Measurements from ENCODE around the gene NTNG2. TPM values are rescaled to one million over a fixed set of nuclear protein-coding genes. Genes with fewer than 3 reads are reported as not detected.

The NTNG2 gene
- total RNA-seq, 1 donor from 2014 or later, result under 0.01 TPM

GRCh38 chr9:132124800-132125199 is 37.1 kb upstream of the NTNG2 start:
- Histone ChIP-seq H3K36me3 (ENCODE audit: control insufficient read depth, insufficient read depth, low read length) (no peaks in the 10 kb centered on the region), H3K27me3 (ENCODE audit: control insufficient read depth, insufficient read depth, low read length) (peaks cover 5% of the 10 kb centered on the region), H3K4me3 (ENCODE audit: low read depth, low read length) (no peak overlapping the region)
- FAIRE-seq (no peak), DNase-seq (ENCODE audit: low read depth) (no peak)
- TF ChIP-seq CTCF (IDR thresholded peaks at IDR 0.05; ENCODE audit: insufficient read depth, low read length, severe bottlenecking), result no peak

- Histone ChIP-seq H3K27me3 (ENCODE audit: control insufficient read depth, insufficient read depth, low read length) (peaks cover 5% of the 10 kb centered on the region), H3K4me3 (ENCODE audit: low read depth, low read length) (no peak overlapping the region), H3K36me3 (ENCODE audit: control insufficient read depth, insufficient read depth, low read length) (no peaks in the 10 kb centered on the region)
- TF ChIP-seq CTCF (IDR thresholded peaks at IDR 0.05; ENCODE audit: insufficient read depth, low read length, severe bottlenecking), result no peak
- FAIRE-seq, result no peak
- DNase-seq (ENCODE audit: low read depth), result no peak
Observed at GRCh38 chr9:132125361-132125760, 36.5 kb upstream of the NTNG2 start.

GRCh38 chr9:132125944-132126679 is 35.7 kb upstream of the NTNG2 start:
- no peak for TF ChIP-seq CTCF (IDR thresholded peaks at IDR 0.05; ENCODE audit: insufficient read depth, low read length, severe bottlenecking)
- FAIRE-seq (no peak), DNase-seq (ENCODE audit: low read depth) (no peak)
- Histone ChIP-seq H3K4me3 (ENCODE audit: low read depth, low read length) (no peak overlapping the region), H3K36me3 (ENCODE audit: control insufficient read depth, insufficient read depth, low read length) (no peaks in the 10 kb centered on the region), H3K27me3 (ENCODE audit: control insufficient read depth, insufficient read depth, low read length) (peaks cover 5% of the 10 kb centered on the region)

GRCh38 chr9:132126680-132127236 is 35.1 kb upstream of the NTNG2 start:
- FAIRE-seq, result no peak
- peaks cover 7% of the 10 kb centered on the region for H3K27me3 ChIP-seq (ENCODE audit: control insufficient read depth, insufficient read depth, low read length)

GRCh38 chr9:132127888-132128534 is 33.8 kb upstream of the NTNG2 start:
- Histone ChIP-seq H3K27me3 (ENCODE audit: control insufficient read depth, insufficient read depth, low read length) (peaks cover 7% of the 10 kb centered on the region), H3K36me3 (ENCODE audit: control insufficient read depth, insufficient read depth, low read length) (no peaks in the 10 kb centered on the region), H3K4me3 (ENCODE audit: low read depth, low read length) (no peak overlapping the region)
- no peak for TF ChIP-seq CTCF (IDR thresholded peaks at IDR 0.05; ENCODE audit: insufficient read depth, low read length, severe bottlenecking)
- DNase-seq (ENCODE audit: low read depth) (no peak), FAIRE-seq (no peak)

More at GRCh38 chr9:132126680-132127236, 35.1 kb upstream of the NTNG2 start:
- H3K36me3 ChIP-seq (ENCODE audit: control insufficient read depth, insufficient read depth, low read length), result no peaks in the 10 kb centered on the region
- no peak for TF ChIP-seq CTCF (IDR thresholded peaks at IDR 0.05; ENCODE audit: insufficient read depth, low read length, severe bottlenecking)
- H3K4me3 ChIP-seq (ENCODE audit: low read depth, low read length), result no peak overlapping the region
- DNase-seq (ENCODE audit: low read depth), result no peak
